T47D (cell line): Measurements from ENCODE around the gene PTPN13.
"Not testable (repeated sequence)": the region's sequence is repeated elsewhere in the genome, so short reads cannot be mapped to it uniquely, and the experiment has no call there.

ENCODE experiments used
- DNase-seq, 2 experiments: peaks; one replicate each; pipeline versions ENCODE4 v3.0.0 to v3.0.0-alpha.2; 2011 to 2012; ENCODE audit warnings: low read depth in 1 of 2, low spot score in 1 of 2
- JUND ChIP-seq: IDR thresholded peaks from 2 replicates; pipeline ENCODE4 v1.6.1; 2012; ENCODE audit warnings: low read depth
- in situ Hi-C: cut with HindIII; loops from 2 replicates; pipeline ENCODE4 v1.10.0; 2016; ENCODE audit warnings: low sequenced_read_pairs, low pct_unique_long_range_greater_than_20kb

The PTPN13 gene

GRCh38 chr4:86670756-86671155 lies 76.6 kb downstream of the PTPN13 start:
- no peak for DNase-seq
- TF ChIP-seq JUND: no peak
- in situ Hi-C loops: no loop called here

DNA sequence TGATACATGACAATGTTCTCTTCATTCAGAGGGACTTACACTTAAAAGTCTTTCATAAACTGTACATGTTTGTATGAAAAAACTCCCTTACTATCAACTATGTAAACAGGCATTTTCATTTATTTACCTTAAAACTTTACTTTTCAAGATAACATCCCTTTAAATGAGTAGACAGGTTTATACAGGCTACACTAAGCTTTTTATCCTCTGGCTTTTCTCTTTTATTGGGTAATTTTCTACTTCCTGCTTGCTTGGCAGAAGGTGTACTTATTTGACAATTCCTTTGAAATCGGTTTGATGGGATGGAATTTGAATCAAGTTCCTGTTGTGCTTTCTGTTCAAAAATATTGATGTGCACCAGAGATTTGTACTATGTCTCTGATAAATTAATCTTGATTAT lies 81.4 kb downstream of the PTPN13 start:
- TF ChIP-seq JUND: peak; percentile 55; the same call in 1 of the 2 replicates
- in situ Hi-C loops: no loop called here
- DNase-seq: peak; percentile 1 to 13

- in situ Hi-C loops: no loop called here
- no peak for DNase-seq
- TF ChIP-seq JUND: no peak
These were observed 84.7 kb downstream of the PTPN13 start for GRCh38 chr4:86678796-86679195.

- TF ChIP-seq JUND: no peak
- DNase-seq: no peak
These were observed 85.3 kb downstream of the PTPN13 start for GRCh38 chr4:86679441-86679840.

GRCh38 chr4:86683167-86683566 lies 89.1 kb downstream of the PTPN13 start:
- in situ Hi-C loops: no loop called here

More at GRCh38 chr4:86679441-86679840, 85.3 kb downstream of the PTPN13 start:
- in situ Hi-C loops: no loop called here

GRCh38 chr4:86683983-86684382 lies 89.9 kb downstream of the PTPN13 start:
- in situ Hi-C loops: no loop called here
- TF ChIP-seq JUND: no peak
- DNase-seq: no peak

More at GRCh38 chr4:86683167-86683566, 89.1 kb downstream of the PTPN13 start:
- TF ChIP-seq JUND: no peak
- no peak for DNase-seq

DNA sequence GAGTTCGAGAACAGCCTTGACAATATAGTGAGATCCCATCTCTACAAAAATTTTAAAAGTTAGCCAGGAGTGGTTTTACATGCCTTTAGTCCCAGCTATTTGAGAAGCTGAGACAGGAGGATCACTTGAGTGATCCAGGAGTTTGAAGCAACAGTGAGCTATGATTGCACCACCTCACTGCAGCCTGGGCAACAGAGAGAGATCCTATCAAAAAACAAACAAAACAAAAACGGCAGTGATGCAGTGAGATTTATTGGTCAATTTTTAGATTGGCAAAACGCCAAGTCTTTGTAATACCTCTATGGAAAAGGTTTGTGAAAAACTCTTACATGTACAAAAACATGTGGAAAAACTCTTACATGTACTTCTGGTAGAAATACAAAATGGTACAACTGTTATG lies 91.3 kb downstream of the PTPN13 start:
- peak in 1 of 2 experiments; percentile 65 for DNase-seq
- no peak for TF ChIP-seq JUND
- in situ Hi-C loops: no loop called here

DNA sequence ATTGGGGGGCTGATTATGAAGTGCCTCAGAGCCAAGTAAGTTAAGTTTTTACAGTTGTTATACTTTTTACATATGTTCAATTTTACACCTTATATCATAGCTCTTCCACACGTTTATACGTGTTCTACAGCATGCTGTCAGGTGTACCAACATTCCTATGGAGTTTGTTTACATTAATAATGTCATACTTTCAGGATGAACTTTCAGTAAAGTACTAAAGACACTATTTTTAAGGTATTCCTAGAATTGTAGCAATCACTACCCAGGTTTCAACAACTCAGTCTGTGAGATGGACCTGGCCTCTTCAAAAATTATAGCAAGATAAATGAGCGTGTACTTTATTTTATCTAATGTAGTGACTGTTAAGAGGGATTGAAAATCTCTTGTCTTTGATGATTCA lies 92.6 kb downstream of the PTPN13 start:
- in situ Hi-C loops: no loop called here
- TF ChIP-seq JUND: no peak
- DNase-seq: no peak

- in situ Hi-C loops: no loop called here
- no peak for DNase-seq
- no peak for TF ChIP-seq JUND
These were observed 93.9 kb downstream of the PTPN13 start for GRCh38 chr4:86688026-86688425.

GRCh38 chr4:86704601-86705000 lies 110.5 kb downstream of the PTPN13 start:
- TF ChIP-seq JUND: no peak
- no peak for DNase-seq
- in situ Hi-C loops: no loop called here

DNA sequence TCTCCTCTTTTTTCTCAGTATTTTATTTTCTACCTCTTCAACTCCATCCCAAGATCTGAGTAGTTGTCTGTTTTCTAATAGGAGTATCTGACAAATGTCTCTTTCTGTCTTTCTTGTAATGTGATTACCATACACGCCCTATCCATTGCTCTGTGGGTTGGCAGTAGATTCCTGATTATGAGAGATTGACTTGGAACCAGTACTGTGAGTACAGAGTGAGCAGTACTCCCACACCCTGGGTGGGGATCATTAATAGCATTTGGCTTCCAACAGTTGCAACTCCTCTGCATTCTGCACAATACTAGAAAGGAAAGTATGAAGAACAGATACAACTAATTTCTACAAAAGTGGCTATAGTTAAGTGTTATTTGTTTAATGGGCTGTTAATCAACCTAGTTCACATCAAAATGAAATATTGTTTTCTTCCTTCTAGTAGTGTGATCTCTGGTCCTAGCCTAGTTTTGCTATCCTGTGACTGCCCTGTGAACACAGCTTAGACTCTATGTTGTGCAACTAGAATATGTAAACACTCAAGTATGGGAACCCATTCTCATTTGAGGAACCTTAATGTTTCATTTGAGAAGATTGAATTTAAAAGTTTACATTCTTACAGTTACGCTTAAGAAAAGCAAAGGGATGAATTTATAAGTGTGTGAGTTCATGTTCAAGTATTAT lies 112.9 kb downstream of the PTPN13 start:
- in situ Hi-C loops: no loop called here
- TF ChIP-seq JUND: no peak
- no peak for DNase-seq

DNA sequence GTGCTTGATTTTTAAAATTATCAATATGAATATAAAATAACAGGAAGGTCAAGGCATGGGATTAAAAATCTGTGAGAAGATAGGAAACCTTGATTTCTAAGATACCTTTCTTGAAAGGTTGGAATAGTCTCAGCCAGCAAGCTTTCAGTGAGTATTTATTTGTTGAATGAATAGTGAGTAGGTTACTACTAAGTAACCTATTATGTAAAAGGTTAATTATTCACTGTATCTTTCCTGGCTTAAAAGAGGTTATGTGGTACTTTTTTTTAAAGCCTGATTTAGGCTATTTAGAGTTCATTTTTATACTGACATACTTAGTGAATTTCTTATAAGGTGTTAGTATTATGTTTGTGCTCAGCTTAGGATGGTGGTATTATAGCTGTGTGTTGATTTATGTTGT lies 123.5 kb downstream of the PTPN13 start:
- TF ChIP-seq JUND: no peak
- in situ Hi-C loops: no loop called here
- DNase-seq: no peak

- in situ Hi-C loops: no loop called here
- no peak for DNase-seq
- no peak for TF ChIP-seq JUND
These were observed 124.0 kb downstream of the PTPN13 start for GRCh38 chr4:86718152-86718551.

DNA sequence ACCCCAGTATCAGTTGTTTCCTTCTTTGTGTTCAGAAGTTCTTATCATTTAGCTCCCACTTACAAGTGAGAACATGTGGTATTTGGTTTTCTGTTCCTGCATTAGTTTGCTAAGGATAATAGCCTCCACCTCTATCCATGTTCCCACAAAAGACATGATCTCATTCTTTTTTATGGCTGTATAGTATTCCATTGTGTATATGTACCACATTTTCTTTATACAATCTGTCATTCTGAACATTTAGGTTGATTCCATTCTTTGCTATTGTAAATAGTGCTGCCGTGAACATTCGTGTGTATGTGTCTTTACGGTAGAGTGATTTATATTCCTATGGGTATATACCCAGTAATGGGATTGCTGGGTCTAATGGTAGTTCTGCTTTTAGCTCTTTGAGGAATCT lies 125.0 kb downstream of the PTPN13 start:
- in situ Hi-C loops, DNase-seq: not testable (repeated sequence)
